Hepatocyte (in vitro differentiated cells): ENCODE data around the gene HBA1.

Experiments
- CTCF ChIP-seq: fragments of 200-600 bp; sonication (generic); IDR thresholded peaks from 2 replicates; pipeline ENCODE4 v1.5.1; 2016; ENCODE audit warnings: antibody characterized with exemption, mild to moderate bottlenecking; ENCODE audit not compliant: poor library complexity
- EZH2 ChIP-seq: fragments of 200-600 bp; sonication (generic); IDR thresholded peaks from 2 replicates; pipeline ENCODE4 v1.6.1; 2016; ENCODE audit warnings: antibody characterized with exemption, mild to moderate bottlenecking, borderline replicate concordance

DNA sequence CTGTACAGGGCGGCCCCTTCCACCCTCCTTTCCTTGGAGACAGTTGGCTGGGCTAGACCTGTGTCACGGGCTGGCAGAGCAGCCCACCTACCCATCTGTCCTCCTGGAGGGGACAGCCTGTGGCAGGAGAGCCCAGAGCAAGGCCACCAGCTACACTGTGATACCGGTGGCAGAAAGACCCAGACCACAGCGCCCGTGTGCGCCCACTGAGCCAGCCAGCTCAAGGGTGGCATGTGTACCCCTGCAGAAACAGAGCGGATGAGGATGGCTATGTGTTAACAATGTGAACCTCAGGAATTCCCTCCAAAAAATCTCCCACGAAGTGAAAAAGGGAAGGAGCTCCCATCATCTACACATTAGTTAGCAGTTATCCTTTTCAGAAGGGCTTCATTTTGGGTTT lies 10.8 kb downstream of the HBA1 start:
- TF ChIP-seq CTCF (no peak), EZH2 (no peak)
